DND-41 (cell line): Measurements from ENCODE around the gene SUPT6H.
A peak's percentile ranks its signal among the peaks of the same experiment; 100 is the strongest.
"Not testable (repeated sequence)": the region's sequence is repeated elsewhere in the genome, so short reads cannot be mapped to it uniquely, and the experiment has no call there.

Source experiments
- ATAC-seq: fragments of 200-7000 bp; cut with Tn5 transposase; 3 replicates; pipeline ENCODE4 v1.9.1; 2021; ENCODE audit warnings: low read depth; ENCODE audit not compliant: insufficient read depth
- DNase-seq: peaks from one replicate; pipeline ENCODE4 v3.0.0-alpha.2; 2020
- H2AFZ ChIP-seq: 2 replicates; pipeline ENCODE4 v1.6.0; 2012; ENCODE audit warnings: low read depth, low read length
- H3K27ac ChIP-seq: 2 replicates; pipeline ENCODE4 v1.5.1; 2012; ENCODE audit warnings: low read length, inconsistent platforms
- H3K27me3 ChIP-seq: fragments of 200-600 bp; sonication (generic); 2 replicates; pipeline ENCODE4 v1.6.0; 2012; ENCODE audit warnings: low read length, mild to moderate bottlenecking, inconsistent platforms; ENCODE audit not compliant: insufficient read depth, poor library complexity
- H3K36me3 ChIP-seq: 2 replicates; pipeline ENCODE4 v1.5.1; 2012; ENCODE audit warnings: low read length, inconsistent platforms; ENCODE audit not compliant: insufficient read depth
- H3K4me1 ChIP-seq: 2 replicates; pipeline ENCODE4 v1.5.1; 2012; ENCODE audit warnings: mild to moderate bottlenecking, low read length; ENCODE audit not compliant: insufficient read depth
- H3K4me2 ChIP-seq: 2 replicates; pipeline ENCODE4 v1.6.0; 2012; ENCODE audit warnings: mild to moderate bottlenecking, moderate library complexity, low read length, inconsistent platforms; ENCODE audit not compliant: insufficient read depth
- H3K4me3 ChIP-seq, 2 experiments: fragments of 200-600 bp in 1 of 2; shearing (Covaris generic) in 1 of 2; 2 replicates each; pipeline ENCODE4 v1.5.1; 2012 to 2016; ENCODE audit warnings: inconsistent platforms in 2 of 2, low read length in 2 of 2, mild to moderate bottlenecking in 2 of 2, low read depth in 1 of 2, moderate library complexity in 1 of 2
- H3K79me2 ChIP-seq: 2 replicates; pipeline ENCODE4 v1.6.0; 2012; ENCODE audit warnings: low read length, inconsistent platforms; ENCODE audit not compliant: insufficient read depth
- H3K9ac ChIP-seq: 2 replicates; pipeline ENCODE4 v1.6.0; 2012; ENCODE audit warnings: low read depth, mild to moderate bottlenecking, inconsistent platforms, low read length, moderate library complexity
- H3K9me3 ChIP-seq: 2 replicates; pipeline ENCODE4 v1.5.1; 2012; ENCODE audit warnings: low read length, moderate library complexity, mild to moderate bottlenecking, inconsistent platforms; ENCODE audit not compliant: insufficient read depth, severe bottlenecking
- H4K20me1 ChIP-seq: 2 replicates; pipeline ENCODE4 v1.6.0; 2012; ENCODE audit warnings: low read length; ENCODE audit not compliant: insufficient read depth
- EZH2 ChIP-seq: IDR thresholded peaks from 3 replicates; pipeline ENCODE4 v1.6.1; 2012; ENCODE audit warnings: borderline replicate concordance, low read depth, mild to moderate bottlenecking, moderate library complexity, low read length, inconsistent platforms; ENCODE audit not compliant: severe bottlenecking
- TF ChIP-seq, protein P1 (sequence below): IDR thresholded peaks from 2 replicates; pipeline ENCODE4 v1.5.1; 2012; ENCODE audit warnings: borderline replicate concordance, low read length, moderate library complexity, mild to moderate bottlenecking; ENCODE audit not compliant: poor library complexity, severe bottlenecking; ENCODE audit errors: extremely low read depth

SUPT6H gene

DNA sequence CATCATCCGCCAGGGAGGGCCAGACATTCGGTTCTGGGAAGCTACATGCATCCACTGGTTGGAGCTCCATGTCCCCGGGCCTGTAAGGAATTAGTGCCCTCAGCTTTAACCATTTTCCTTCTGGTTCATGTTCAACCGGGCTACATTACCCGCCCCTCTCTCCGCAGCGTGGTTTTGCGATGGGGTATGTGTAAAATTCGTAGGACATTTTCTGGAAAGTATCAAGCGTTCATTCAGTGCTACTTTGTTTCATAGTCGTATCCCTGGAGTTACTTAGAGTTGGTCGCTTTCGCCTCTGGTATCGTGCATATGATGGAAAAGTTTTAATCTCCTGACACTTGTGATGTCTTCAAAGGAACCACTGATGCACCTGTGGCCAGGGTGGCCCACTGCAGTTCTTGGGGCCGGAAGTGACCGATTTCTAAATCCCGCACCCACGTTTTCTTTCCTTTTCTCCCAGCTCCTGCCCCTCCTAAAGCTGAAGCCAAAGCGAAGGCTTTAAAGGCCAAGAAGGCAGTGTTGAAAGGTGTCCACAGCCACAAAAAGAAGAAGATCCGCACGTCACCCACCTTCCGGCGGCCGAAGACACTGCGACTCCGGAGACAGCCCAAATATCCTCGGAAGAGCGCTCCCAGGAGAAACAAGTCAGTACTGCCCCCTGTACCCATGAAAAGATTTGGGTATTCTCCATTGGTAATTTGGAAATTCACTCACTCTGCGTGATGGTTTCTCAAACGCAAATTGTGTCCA is 58.4 kb downstream of the SUPT6H start:
- Histone ChIP-seq H3K27me3 (no peaks in the 10 kb centered on the region), H3K79me2 (peaks cover 45% of the 10 kb centered on the region), H2AFZ (peak overlapping the region; percentile 82), H3K9me3 (no peaks in the 10 kb centered on the region), H3K36me3 (peaks cover 54% of the 10 kb centered on the region), H3K4me2 (peak overlapping the region; percentile 88), H3K4me3 (peak overlapping the region; percentile 91 to 92), H3K9ac (peak overlapping the region; percentile 95), H3K4me1 (peaks cover 41% of the 10 kb centered on the region), H4K20me1 (peaks cover 49% of the 10 kb centered on the region), H3K27ac (peak overlapping the region; percentile 96)
- peak; percentile 60 for DNase-seq
- peak; percentile 9; the same call in 1 of the 3 replicates for ATAC-seq
- no peak for TF ChIP-seq EZH2
- TF ChIP-seq, protein P1, sequence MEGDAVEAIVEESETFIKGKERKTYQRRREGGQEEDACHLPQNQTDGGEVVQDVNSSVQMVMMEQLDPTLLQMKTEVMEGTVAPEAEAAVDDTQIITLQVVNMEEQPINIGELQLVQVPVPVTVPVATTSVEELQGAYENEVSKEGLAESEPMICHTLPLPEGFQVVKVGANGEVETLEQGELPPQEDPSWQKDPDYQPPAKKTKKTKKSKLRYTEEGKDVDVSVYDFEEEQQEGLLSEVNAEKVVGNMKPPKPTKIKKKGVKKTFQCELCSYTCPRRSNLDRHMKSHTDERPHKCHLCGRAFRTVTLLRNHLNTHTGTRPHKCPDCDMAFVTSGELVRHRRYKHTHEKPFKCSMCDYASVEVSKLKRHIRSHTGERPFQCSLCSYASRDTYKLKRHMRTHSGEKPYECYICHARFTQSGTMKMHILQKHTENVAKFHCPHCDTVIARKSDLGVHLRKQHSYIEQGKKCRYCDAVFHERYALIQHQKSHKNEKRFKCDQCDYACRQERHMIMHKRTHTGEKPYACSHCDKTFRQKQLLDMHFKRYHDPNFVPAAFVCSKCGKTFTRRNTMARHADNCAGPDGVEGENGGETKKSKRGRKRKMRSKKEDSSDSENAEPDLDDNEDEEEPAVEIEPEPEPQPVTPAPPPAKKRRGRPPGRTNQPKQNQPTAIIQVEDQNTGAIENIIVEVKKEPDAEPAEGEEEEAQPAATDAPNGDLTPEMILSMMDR: peak; percentile 31

DNA sequence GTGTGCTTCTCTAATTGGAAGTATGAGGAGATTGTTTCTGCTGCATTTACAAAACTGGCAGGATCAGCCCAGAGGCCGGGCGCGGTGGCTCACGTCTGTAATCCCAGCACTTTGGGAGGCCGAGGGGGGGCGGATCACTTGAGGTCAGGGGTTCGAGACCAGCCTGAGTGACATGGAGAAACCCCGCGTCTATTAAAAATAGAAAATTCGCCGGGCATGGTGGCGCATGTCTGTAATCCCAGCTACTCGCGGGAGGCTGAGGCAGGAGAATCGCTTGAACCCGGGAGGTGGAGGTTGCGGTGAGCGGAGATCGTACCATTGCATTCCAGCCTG is 59.0 kb downstream of the SUPT6H start:
- Histone ChIP-seq H3K4me2 (peak overlapping the region; percentile 88), H3K36me3 (peaks cover 55% of the 10 kb centered on the region), H3K79me2 (peaks cover 45% of the 10 kb centered on the region), H3K27ac (peak overlapping the region; percentile 96), H3K4me3 (peak overlapping the region; percentile 91 to 92; a peak in 3 of 4 replicates), H4K20me1 (peaks cover 53% of the 10 kb centered on the region), H3K4me1 (peaks cover 47% of the 10 kb centered on the region), H3K9ac (peak overlapping the region; percentile 95)
- not testable (repeated sequence) for H3K9me3 ChIP-seq, ATAC-seq, H3K27me3 ChIP-seq, DNase-seq, H2AFZ ChIP-seq

DNA sequence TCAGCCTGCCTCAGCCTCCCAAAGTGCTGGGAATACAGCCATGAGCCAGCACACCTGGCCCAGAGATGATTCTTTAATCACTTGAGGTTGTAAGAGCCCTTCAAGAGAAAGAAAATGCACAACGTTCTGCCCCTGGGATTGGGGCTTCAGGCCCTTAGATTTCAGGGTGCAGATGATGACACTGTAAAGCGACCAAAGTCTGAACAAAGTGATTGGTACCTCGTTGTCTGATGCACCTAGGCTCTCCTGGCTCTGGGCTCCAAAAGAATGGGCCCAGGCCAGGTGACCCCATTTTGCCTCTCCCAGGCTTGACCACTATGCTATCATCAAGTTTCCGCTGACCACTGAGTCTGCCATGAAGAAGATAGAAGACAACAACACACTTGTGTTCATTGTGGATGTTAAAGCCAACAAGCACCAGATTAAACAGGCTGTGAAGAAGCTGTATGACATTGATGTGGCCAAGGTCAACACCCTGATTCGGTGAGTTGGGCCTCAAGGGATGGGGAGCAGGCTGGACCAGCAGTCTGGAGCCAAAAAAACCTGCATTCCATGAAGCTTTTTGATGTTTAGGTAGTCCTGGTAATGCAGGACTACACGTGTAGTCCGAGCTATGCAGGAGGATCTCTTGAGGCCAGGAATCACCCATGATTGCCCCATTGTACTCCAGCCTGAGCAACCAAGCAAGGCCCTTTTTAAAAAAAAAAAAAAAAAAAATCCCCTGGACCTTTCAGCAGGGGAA is 60.6 kb downstream of the SUPT6H start:
- Histone ChIP-seq H3K9me3 (no peaks in the 10 kb centered on the region), H3K27me3 (no peaks in the 10 kb centered on the region), H3K4me3 (peak overlapping the region in 1 of 2 experiments; percentile 7; a peak in 1 of 4 replicates), H3K4me2 (peak overlapping the region; percentile 88), H2AFZ (no peak overlapping the region), H3K36me3 (peaks cover 55% of the 10 kb centered on the region), H3K27ac (no peak overlapping the region), H3K9ac (peak overlapping the region; percentile 95; the same call in 1 of the 2 replicates), H4K20me1 (peaks cover 53% of the 10 kb centered on the region), H3K4me1 (peaks cover 58% of the 10 kb centered on the region), H3K79me2 (peaks cover 45% of the 10 kb centered on the region)
- ATAC-seq (no peak), DNase-seq (no peak)
- TF ChIP-seq, protein P1: no peak
- TF ChIP-seq EZH2: no peak
